HG02571 (cell line): ENCODE measurements around the gene MYL4.
"Not testable (repeated sequence)": the region's sequence is repeated elsewhere in the genome, so short reads cannot be mapped to it uniquely, and the experiment has no call there.

ENCODE experiments used
- ATAC-seq: cut with Tn5 transposase; IDR thresholded peaks from one replicate; pipeline ENCODE4 v1.9.1; 2021; ENCODE audit warnings: mild to moderate bottlenecking, moderate library complexity; ENCODE audit not compliant: unreplicated experiment

The MYL4 gene

DNA sequence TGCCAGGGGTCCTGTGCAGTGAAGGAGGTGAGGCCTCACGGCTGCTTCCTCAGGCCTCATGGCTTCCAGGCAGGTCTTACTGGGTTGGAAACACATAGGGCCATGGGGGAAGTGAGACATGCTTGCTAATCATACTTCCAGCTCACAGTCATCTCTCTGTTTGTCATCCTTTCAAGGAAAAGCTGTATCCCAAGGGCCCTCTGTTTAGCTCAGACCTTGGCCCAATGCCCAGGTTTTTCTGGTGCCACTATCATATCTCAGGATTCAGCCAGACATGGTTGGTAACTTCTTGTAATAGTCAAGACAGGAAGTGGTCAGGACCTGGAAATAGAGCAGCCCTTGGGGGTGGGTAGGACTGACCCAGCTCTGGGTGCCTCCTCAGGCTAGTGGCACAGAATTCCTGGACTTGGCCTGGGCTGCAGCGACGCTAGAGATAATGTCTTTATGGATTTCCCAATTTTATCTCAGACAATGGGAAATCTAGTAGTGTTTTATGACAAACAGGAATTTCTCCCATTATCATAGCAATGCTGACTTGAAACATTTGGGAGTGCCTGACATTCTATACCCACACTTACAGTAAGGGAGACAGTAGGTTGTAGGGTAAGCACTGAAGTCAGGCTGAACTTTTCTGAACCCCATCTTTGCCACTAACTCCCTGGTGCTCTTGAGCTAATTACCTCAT lies 31.0 kb downstream of the MYL4 start:
- no peak for ATAC-seq

DNA sequence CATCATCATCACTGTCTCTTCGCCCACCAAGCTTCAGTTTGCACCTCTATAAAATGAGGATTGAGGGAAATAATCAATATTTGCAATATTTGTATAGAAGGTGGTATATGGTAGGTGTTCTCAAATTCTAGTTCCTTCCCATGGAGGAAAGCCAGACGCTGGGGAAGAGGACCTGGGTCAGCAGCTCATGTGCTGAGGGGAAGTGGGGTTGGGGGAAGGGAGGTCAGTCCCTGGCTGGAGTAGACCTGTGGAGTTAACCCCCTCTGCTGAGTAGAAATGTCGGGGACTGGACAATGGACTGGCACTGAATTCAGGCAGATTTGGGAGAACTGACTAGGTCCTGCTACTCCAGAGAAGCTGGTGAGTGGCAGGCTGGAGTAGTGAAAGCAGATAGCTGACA lies 31.7 kb downstream of the MYL4 start:
- no peak for ATAC-seq

GRCh38 chr17:47242648-47243047 lies 33.5 kb downstream of the MYL4 start:
- no peak for ATAC-seq

GRCh38 chr17:47243737-47244598 lies 34.8 kb downstream of the MYL4 start:
- ATAC-seq: no peak

DNA sequence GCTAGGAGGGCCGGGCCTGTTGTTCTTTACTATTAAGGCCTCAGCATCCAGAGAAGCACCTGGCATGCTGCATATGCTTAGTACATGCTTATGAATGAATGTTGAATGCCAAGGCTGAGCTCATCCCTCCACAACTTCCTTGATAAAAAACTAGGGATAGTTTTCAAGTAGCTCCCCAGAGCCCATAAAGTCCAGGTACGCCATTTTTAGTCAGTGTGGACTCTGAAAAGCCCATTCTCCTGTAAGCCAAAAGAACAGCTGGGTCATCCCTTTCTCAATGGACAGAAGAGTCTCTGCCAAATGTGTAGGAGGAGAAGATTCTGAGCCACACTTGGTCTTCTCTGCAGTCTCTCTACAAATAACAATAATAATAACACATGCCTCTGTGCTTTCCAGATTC lies 35.5 kb downstream of the MYL4 start:
- ATAC-seq: no peak

DNA sequence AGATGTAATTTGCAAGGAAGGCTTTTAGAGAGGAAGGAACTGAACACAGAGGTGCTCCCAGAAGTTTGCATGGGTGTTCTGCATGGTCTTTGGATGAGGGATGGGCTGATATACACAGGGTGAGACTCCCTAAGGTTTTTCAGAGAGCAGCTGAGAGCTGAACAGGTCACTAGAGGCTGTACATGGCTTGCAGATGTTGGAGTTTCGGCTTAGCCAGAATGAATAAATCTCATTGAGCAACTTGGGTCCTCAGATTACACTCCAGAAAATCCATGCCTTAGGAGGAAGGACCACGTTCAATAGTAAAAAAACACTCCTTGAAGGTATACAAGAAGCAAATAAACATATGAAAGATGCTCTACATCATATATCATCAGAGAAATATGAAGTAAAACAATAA lies 37.0 kb downstream of the MYL4 start:
- no peak for ATAC-seq

DNA sequence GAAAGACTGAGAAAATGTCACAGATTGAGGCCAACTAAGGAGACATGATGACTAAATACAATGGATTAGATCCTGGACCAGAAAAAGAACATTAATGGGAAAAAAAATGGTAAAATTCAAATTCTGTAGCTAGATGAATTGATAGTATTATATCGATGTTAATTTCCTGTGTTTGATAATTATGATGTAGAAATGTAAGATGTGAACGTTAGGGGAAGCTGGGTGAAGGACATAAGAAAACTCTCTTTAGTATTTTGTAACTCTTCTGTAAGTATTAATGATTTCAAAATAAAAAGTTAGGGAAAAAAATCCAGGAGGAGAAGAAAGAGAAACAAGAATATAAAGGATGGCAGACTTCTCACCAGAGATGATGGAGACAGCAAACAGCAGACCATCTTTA lies 41.7 kb downstream of the MYL4 start:
- no peak for ATAC-seq

GRCh38 chr17:47251421-47251940 lies 42.3 kb downstream of the MYL4 start:
- ATAC-seq: no peak

- ATAC-seq: no peak
These were observed 43.1 kb downstream of the MYL4 start for GRCh38 chr17:47252209-47252608.

GRCh38 chr17:47252766-47253512 lies 43.8 kb downstream of the MYL4 start:
- ATAC-seq: no peak

- peak; percentile 73 for ATAC-seq
These were observed 44.6 kb downstream of the MYL4 start, which contains the start of gene ITGB3 for GRCh38 chr17:47253541-47254402. TSS of gene ITGB3 (plus strand) at chr17:47253827. CDS start at chr17:47253862, 35 bp downstream.

DNA sequence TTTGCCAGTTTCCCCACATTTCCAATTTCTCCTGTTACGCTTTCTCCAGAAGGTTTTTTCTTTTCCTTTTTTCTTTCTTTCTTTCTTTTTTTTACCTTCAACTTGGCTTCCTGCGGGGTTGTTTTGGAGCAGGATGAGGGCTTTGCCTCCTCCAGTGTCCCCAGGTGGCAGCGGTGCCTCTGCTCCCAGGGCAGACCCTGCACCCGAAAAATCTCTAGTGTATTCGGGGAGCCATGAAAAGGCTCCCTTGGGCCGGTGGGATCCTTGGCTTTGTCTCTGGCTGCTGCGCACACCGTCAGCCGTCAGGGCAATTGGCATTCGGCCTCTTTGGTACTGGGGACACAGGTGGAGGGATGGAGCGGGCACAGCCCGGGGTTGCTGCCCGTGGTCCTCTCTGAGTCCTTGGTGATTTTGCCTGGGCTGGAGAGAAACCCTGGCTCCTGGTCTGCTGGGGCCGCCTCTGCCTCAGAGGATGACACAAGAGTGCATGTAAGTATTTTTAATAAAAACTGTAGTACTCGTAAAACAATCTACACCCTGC lies 45.3 kb downstream of the MYL4 start:
- ATAC-seq: no peak

- no peak for ATAC-seq
These were observed 48.6 kb downstream of the MYL4 start for GRCh38 chr17:47257651-47258339.

GRCh38 chr17:47262586-47262985 lies 53.4 kb downstream of the MYL4 start:
- ATAC-seq: no peak

DNA sequence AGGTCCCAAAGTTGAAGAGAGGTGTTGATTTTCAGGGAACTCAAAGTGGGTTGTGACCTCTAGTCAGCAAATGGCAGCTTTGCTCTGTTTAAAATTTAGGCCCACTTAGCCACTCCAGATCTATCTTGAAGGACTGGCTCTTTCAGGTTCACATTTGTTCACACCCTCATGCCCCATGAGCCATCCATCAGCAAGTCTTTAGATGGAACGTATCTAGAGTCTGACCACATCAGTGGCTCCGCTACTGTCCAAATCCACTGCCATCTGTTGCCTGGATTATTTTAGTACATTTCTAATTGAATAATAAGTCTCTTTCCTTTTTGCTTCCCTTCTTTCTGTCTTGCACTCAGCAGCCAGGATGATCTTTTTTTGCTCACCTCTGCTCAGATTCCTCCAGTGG lies 55.0 kb downstream of the MYL4 start:
- ATAC-seq: no peak

DNA sequence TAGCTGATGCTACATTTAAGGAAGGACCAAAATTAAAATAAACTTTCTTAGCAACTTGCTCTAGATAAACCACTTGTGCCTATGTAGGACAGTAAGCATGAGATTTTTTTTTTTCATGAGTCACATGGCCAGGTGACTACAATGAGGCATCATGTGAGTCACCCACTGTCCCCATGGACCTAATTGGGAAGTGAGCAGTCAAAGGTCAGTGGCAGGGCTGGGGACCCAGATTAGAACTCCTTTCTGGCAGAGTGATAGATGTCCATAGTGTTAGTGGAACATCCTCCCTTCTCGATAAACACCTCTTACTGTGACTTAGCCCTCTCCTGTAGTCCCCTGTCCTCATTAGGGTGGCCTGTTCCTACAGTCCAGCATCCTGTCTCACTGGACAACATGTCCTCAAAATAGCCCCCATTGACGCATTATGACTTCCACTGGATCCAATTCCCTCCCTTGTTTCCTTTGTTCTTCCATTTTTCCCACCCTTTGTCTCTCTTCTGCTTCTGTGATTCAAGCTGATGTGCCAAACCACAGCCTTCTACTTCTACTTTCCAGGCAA lies 56.9 kb downstream of the MYL4 start:
- no peak for ATAC-seq

DNA sequence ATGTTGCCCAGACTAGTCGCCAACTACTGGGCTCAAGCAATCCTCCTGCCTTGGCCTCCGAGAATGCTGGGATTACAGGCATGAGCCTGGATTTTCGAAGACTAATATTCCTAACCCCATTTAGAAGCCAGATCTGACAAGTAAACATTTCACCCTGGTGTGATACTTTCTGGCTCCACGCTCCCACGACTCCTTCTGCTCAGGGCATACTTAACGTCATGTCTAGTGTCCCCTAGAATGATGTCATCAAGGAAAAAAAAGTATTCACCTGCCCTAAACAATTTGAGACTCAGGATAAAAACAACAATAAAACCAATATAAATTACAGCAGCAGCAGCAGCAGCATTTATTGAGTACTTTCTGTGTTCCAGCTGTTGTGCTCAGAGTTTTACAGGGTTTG lies 57.6 kb downstream of the MYL4 start:
- no peak for ATAC-seq

DNA sequence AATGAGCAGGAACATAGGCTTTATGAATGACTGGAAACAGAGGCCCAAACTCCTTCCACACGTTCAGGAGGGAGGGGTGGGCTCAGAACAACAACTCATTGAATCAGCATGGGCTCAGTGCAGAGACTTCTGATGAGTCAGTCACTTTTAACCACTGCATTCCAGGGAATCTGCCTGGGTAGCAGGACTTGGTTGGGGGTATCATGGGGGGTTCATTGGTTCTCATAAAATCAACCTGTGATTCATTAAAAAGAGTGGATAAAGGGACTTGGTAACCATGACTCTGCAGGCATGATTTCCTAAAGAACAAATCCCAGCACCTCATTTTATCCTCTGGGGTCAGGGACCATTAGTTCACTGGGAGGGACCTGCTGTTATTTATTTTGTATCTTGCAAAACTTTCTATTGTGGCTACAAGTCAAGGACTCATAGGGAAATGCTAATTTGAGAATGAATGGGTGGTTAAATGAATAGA lies 58.2 kb downstream of the MYL4 start:
- no peak for ATAC-seq

DNA sequence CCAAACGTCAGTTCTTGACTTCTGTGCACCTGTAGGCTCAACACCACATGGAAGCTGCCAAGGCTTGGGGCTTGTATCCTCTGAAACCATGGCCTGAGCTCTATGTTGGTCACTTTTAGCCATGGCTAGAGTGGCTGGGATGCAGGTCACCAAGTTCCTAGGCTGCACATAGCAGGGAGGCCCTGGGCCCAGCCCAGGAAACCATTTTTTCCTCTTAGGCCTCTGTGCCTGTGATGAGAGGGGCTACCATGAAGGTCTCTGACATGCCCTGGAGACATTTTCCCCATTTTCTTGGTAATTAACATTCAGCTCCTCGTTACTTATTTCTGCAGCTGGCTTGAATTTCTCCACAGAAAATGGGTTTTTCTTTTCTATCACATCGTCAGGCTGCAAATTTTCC lies 59.8 kb downstream of the MYL4 start:
- not testable (repeated sequence) for ATAC-seq
